HG03159 (cell line): ENCODE data around the gene CASKIN2.
A peak's percentile ranks its signal among the peaks of the same experiment; 100 is the strongest.

Experiments used
- ATAC-seq: cut with Tn5 transposase; IDR thresholded peaks from one replicate; pipeline ENCODE4 v1.9.1; 2021; ENCODE audit warnings: mild to moderate bottlenecking, moderate library complexity; ENCODE audit not compliant: unreplicated experiment

The CASKIN2 gene

GRCh38 chr17:75515496-75516254, at the start of gene CASKIN2:
CASKIN2 (minus strand) TSS chr17:75515537; CDS start chr17:75513804, 1,733 bp downstream.
- ATAC-seq, result peak; percentile 48

DNA sequence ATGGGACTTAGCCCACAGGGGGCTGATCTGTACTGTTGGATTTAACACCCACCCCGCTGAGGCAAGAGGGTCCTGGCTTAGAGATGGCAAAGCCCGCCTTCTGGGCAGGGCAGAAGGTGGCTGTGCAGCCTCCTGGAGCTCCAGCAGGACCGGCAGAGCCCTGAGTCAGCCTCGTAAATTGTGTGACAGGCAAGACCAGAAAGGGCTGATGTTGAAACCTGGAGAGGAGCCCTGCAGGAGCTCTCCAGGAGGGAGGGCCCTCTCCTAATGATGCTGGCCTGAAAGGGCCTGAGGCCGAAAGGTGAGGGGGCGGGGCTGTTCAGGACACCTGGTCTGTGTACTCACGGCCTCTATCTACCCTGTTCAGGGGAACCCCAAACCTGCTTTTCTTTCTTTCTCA, 49.7 kb upstream of the CASKIN2 start:
- no peak for ATAC-seq

DNA sequence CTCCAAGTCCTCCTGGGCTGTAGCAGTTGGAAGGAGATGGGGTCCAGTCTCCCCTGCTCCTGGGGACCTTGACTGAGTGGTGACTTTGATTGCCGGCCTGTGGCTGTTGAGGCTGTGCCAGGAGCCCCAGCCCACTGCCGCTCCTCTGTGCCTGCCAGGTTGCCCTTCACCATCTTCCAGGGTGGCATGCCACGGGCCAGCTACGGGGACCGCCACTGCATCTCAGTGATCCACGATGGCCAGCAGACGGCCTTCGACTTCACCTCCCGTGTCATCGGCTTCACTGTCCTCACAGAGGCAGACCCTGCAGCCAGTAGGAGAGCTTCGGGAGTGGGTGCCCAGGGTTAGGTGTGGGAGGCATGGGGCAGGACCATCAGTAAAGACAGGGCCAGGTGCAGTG, 48.9 kb upstream of the CASKIN2 start:
- no peak for ATAC-seq

- ATAC-seq, result no peak
These were observed 47.9 kb upstream of the CASKIN2 start for GRCh38 chr17:75563063-75563758.

GRCh38 chr17:75561927-75562603, 46.7 kb upstream of the CASKIN2 start:
- no peak for ATAC-seq

DNA sequence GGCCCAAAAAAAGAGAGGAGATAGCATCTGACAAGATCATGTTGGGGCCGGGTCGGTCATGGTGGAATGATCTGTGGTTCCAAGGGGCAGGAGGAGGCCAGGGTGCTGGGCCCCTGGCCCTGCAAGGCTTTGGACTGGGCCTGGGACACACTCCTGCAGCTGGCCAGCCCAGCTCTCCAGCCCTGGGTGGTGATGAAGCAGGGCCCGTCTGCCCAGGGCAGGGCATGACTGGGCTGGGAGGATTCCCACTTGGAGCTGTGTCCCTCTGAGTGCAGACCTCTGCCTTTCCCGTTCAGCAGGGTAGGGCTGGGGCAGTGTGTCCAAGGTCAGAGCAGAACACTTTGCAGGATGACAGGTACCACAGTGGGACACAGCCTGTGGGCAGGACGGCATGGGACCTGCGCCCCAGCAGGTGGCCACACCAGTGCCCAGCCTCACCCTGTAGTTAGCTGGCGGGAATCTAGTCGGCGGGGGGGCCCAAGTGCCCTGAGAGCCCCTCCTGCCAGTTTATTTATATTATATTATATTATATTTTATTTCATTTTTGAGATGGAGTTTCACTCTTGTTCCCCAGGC, 44.7 kb upstream of the CASKIN2 start:
- ATAC-seq, result no peak

GRCh38 chr17:75558666-75559530, 43.6 kb upstream of the CASKIN2 start:
- no peak for ATAC-seq

- ATAC-seq, result no peak
These were observed 42.7 kb upstream of the CASKIN2 start for GRCh38 chr17:75557852-75558665.

DNA sequence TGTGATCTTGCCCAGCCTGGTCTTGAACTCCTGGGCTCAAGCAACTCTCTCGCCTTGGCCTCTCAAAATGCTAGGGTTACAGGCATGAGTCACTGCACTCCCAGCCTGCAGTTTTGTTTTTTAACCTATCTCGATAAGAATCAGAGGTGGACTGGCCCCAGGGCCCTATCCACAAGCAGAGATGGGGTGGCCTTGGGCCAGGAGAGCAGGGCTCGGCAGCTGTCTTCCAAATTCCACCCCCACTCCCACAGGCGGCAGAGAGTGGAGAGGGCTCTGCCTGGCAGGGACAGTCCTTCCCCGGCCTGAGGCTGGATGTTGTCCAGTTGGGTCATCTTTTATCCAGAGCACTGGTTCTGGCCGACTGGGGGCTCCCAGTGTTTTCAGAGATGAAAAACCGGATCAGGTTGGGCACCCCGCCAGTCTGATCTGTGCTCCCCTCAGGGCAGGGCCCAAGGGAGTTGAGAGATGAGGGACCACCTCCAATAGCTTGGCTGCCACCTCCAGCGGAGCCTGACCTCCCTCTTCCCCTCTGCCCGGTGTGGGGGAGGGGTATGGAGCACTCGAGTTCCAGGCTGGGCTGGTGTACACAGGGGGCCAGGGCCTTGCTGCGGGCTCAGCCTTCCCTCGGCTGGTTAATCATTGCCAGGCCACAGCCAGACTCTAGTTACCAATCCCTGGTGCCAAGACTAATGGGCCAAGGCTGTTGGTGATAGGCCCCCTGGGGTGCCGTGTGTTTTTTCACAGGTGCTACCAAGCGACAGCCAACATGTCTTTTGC, 41.9 kb upstream of the CASKIN2 start:
- no peak for ATAC-seq

DNA sequence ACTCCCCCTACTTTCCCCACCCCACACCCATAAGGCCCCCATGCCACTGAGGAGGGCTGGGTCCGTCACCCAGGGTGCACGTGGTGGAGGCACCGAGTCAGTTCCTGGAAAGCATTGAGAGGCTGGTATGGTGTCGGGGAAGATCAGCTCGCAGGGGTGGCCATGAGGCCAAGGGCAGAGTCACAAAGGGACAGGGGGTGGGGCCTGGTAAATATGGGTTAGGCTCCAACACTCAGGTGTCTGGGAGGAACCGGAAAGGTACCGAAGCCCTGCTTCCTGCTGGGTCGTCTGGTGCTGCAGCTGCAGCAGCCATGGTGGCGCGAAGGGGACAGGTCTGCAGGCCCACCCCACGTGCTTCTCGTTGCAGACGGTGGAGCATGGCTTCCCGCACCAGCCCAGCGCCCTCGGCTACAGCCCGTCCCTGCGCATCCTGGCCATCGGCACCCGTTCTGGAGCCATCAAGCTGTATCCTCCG, 40.4 kb upstream of the CASKIN2 start:
- no peak for ATAC-seq

- ATAC-seq, result no peak
These were observed 38.2 kb upstream of the CASKIN2 start for GRCh38 chr17:75553295-75554110.

GRCh38 chr17:75552425-75553294, 37.3 kb upstream of the CASKIN2 start:
- ATAC-seq, result no peak

- no peak for ATAC-seq
These were observed 35.9 kb upstream of the CASKIN2 start for GRCh38 chr17:75551266-75551665.

GRCh38 chr17:75550139-75550465, 34.8 kb upstream of the CASKIN2 start:
- no peak for ATAC-seq

GRCh38 chr17:75549246-75550138, 34.2 kb upstream of the CASKIN2 start:
- no peak for ATAC-seq

GRCh38 chr17:75548813-75549212, 33.5 kb upstream of the CASKIN2 start:
- ATAC-seq, result no peak
